B cell (primary cell): ENCODE results near the gene MOSPD3.

Experiments
- EZH2 ChIP-seq: IDR thresholded peaks from 2 replicates; pipeline ENCODE4 v1.6.1; 2012; ENCODE audit warnings: borderline replicate concordance, low read depth, mild to moderate bottlenecking, moderate library complexity, low read length; ENCODE audit not compliant: insufficient read depth, poor library complexity, severe bottlenecking
- TF ChIP-seq, protein P1 (sequence below): fragments of 200-600 bp; IDR thresholded peaks from one replicate; pipeline ENCODE4 v1.8.0; 2022; ENCODE audit warnings: antibody characterized with exemption, mild to moderate bottlenecking

DNA sequence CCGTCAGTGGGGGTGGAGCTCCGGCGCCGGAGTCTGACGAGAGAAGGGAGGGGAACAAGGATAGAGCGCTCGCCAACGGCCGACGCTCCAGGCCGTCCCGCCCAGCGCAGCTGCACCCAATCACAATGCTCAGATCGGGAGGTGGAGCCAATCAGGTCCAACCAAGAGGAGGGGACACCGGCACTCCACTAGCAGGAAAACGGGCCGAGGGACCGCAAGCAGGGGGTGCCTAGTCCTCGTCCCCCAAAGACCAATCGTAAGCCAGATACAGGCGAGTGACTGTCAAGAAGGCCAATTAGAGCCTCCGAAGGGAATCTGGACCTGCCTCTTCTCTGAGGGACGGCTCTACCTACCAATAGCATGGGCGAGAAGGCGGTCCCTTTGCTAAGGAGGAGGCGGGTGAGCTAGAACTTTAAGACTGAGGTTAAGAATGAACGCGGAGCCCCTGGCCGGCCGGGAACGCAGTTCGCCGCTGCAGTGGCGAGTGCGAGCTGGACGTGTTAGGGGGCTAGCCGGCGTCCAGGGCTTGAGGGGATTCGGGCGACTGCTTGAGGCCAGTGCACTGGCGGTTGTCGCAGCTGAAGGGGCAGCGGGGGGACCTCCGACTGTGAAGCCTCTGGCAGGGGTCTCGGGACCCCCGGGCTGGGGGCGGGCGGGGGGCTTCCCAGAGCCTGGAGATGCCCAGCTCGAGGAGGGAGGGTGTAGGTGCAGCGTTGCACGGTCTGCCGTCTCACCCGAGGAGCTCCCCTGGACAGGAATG is 25.9 kb upstream of the MOSPD3 start, which contains the start of gene FBXO24:
- TF ChIP-seq, protein P1, sequence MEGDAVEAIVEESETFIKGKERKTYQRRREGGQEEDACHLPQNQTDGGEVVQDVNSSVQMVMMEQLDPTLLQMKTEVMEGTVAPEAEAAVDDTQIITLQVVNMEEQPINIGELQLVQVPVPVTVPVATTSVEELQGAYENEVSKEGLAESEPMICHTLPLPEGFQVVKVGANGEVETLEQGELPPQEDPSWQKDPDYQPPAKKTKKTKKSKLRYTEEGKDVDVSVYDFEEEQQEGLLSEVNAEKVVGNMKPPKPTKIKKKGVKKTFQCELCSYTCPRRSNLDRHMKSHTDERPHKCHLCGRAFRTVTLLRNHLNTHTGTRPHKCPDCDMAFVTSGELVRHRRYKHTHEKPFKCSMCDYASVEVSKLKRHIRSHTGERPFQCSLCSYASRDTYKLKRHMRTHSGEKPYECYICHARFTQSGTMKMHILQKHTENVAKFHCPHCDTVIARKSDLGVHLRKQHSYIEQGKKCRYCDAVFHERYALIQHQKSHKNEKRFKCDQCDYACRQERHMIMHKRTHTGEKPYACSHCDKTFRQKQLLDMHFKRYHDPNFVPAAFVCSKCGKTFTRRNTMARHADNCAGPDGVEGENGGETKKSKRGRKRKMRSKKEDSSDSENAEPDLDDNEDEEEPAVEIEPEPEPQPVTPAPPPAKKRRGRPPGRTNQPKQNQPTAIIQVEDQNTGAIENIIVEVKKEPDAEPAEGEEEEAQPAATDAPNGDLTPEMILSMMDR, result no peak
- TF ChIP-seq EZH2, result no peak
